Keratinocyte (primary cell): Measurements from ENCODE around the gene HAP1. TPM values are rescaled to one million over a fixed set of nuclear protein-coding genes. Genes with fewer than 3 reads are reported as not detected.

Experiments
- DNase-seq: peaks from one replicate; pipeline ENCODE4 v3.0.0-alpha.2; 2011; ENCODE audit warnings: low read depth, missing footprints, low spot score
- FAIRE-seq: peaks from 2 replicates; lab custom pipeline; 2011; peaks lifted over from hg19 to GRCh38; lab: Jason Lieb, UNC
- H2AFZ ChIP-seq: 2 replicates; pipeline ENCODE4 v1.6.0; 2012; ENCODE audit warnings: low read length, control low read depth, inconsistent platforms; ENCODE audit not compliant: control insufficient read depth
- H3K27ac ChIP-seq: 2 replicates; pipeline ENCODE4 v1.5.1; 2011; ENCODE audit warnings: low read length; ENCODE audit not compliant: control insufficient read depth, insufficient read depth
- H3K27me3 ChIP-seq: 3 replicates; pipeline ENCODE4 v1.6.0; 2011; ENCODE audit warnings: low read length; ENCODE audit not compliant: control insufficient read depth, insufficient read depth; ENCODE audit errors: extremely low read depth
- H3K36me3 ChIP-seq, 2 experiments: 2 replicates in 1 of 2; 3 replicates in 1 of 2; pipeline ENCODE4 v1.5.1; 2011; ENCODE audit warnings: low read length in 2 of 2, mild to moderate bottlenecking in 1 of 2; ENCODE audit not compliant: control insufficient read depth in 2 of 2, insufficient read depth in 2 of 2; ENCODE audit errors: extremely low read depth in 1 of 2
- H3K4me1 ChIP-seq: 3 replicates; pipeline ENCODE4 v1.5.1; 2011; ENCODE audit warnings: low read length; ENCODE audit not compliant: control insufficient read depth, insufficient read depth; ENCODE audit errors: extremely low read depth
- H3K4me2 ChIP-seq: 3 replicates; pipeline ENCODE4 v1.6.0; 2011; ENCODE audit warnings: low read depth, low read length; ENCODE audit not compliant: control insufficient read depth, insufficient read depth; ENCODE audit errors: extremely low read depth
- H3K4me3 ChIP-seq, 3 experiments: fragments of 200-600 bp in 1 of 3; sonication (generic) in 1 of 3; 2 replicates in 2 of 3; 3 replicates in 1 of 3; pipeline ENCODE4 v1.5.1; 2011 to 2016; ENCODE audit warnings: low read length in 3 of 3, mild to moderate bottlenecking in 3 of 3, control low read depth in 2 of 3, inconsistent platforms in 1 of 3, low read depth in 1 of 3, mixed read lengths in 1 of 3, mixed run types in 1 of 3, moderate library complexity in 1 of 3; ENCODE audit not compliant: control insufficient read depth in 2 of 3, insufficient read depth in 2 of 3; ENCODE audit errors: extremely low read depth in 1 of 3
- H3K79me2 ChIP-seq: 2 replicates; pipeline ENCODE4 v1.6.0; 2012; ENCODE audit warnings: low read length; ENCODE audit not compliant: control insufficient read depth, insufficient read depth
- H3K9ac ChIP-seq: 3 replicates; pipeline ENCODE4 v1.6.0; 2011; ENCODE audit warnings: low read length; ENCODE audit not compliant: control insufficient read depth, insufficient read depth; ENCODE audit errors: extremely low read depth
- H3K9me1 ChIP-seq: 3 replicates; pipeline ENCODE4 v1.6.0; 2011; ENCODE audit warnings: low read length; ENCODE audit not compliant: control insufficient read depth, insufficient read depth; ENCODE audit errors: extremely low read depth
- H3K9me3 ChIP-seq: 2 replicates; pipeline ENCODE4 v1.5.1; 2012; ENCODE audit warnings: low read depth, low read length; ENCODE audit not compliant: control insufficient read depth
- H4K20me1 ChIP-seq: 3 replicates; pipeline ENCODE4 v1.6.0; 2011; ENCODE audit warnings: low read length; ENCODE audit not compliant: control insufficient read depth, insufficient read depth; ENCODE audit errors: extremely low read depth
- CTCF ChIP-seq, 3 experiments: IDR thresholded peaks in 1 of 3; conservative IDR thresholded peaks in 1 of 3; optimal IDR thresholded peaks in 1 of 3; 2 replicates in 2 of 3; 3 replicates in 1 of 3; pipeline versions ENCODE3 to v1.5.1; 2011; ENCODE audit warnings: low read length in 3 of 3, mild to moderate bottlenecking in 3 of 3, moderate library complexity in 2 of 3, control low read depth in 1 of 3, inconsistent platforms in 1 of 3; ENCODE audit not compliant: insufficient read depth in 2 of 3; ENCODE audit errors: extremely low read depth in 1 of 3
- EZH2 ChIP-seq: IDR thresholded peaks from one replicate; pipeline ENCODE4 v1.6.1; 2012; ENCODE audit warnings: inconsistent platforms, mild to moderate bottlenecking, low read length, moderate library complexity
- dilution Hi-C: fragments of 300-500 bp; cut with MboI; formaldehyde crosslinking; loops from one replicate; pipeline ENCODE4 v1.7.0; 2020; ENCODE audit warnings: low sequenced_read_pairs; ENCODE audit not compliant: extremely low pct_ligation_motif_present
- polyA plus RNA-seq, 5 experiments: library from polyadenylated mRNA; depleted of rRNA in 3 of 5; stranded (reverse) in 3 of 5; stranded (forward) in 1 of 5; unstranded in 1 of 5; fragments of >200 nt; gene quantifications; 1 replicate in 1 of 5; 2 replicates in 3 of 5; 3 replicates in 1 of 5; pipeline versions ENCODE4 v1.2.1 to v1.2.3, GENCODE V29; 2011 to 2012; ENCODE audit warnings: missing spikeins in 2 of 5, low read depth in 1 of 5, low replicate concordance in 1 of 5

Gene HAP1
- polyA plus RNA-seq, 1 donor (not counting 4 experiments of a cell fraction or from before 2014, with no cell fraction given) = 1.6 TPM

GRCh38 chr17:41710472-41711090 lies 23.9 kb downstream of the HAP1 start:
- H3K4me2 ChIP-seq = no peak overlapping the region
- H3K27me3 ChIP-seq = no peaks in the 10 kb centered on the region
- no peaks in the 10 kb centered on the region for H4K20me1 ChIP-seq
- no peak overlapping the region for H3K9ac ChIP-seq
- no peaks in the 10 kb centered on the region for H3K9me1 ChIP-seq
- FAIRE-seq (no peak), DNase-seq (no peak)
- H2AFZ ChIP-seq = no peak overlapping the region
- H3K4me1 ChIP-seq = peaks cover 11% of the 10 kb centered on the region
- H3K36me3 ChIP-seq = no peaks in the 10 kb centered on the region
- H3K9me3 ChIP-seq = no peaks in the 10 kb centered on the region
- TF ChIP-seq CTCF (optimal IDR thresholded peaks at IDR 0.05 in 1 of 3, IDR thresholded peaks at IDR 0.05 in 1 of 3, conservative IDR thresholded peaks at IDR 0.05 in 1 of 3; ENCODE audit: extremely low read depth in 1 of 3, insufficient read depth in 2 of 3, low read length in 3 of 3) (no peak), EZH2 (no peak)
- dilution Hi-C loops = no loop called here
- no peak overlapping the region for H3K4me3 ChIP-seq
- H3K27ac ChIP-seq = no peak overlapping the region
- no peaks in the 10 kb centered on the region for H3K79me2 ChIP-seq

GRCh38 chr17:41707803-41708669 lies 26.4 kb downstream of the HAP1 start:
- Histone ChIP-seq H3K27ac (no peak overlapping the region), H3K4me2 (no peak overlapping the region), H3K79me2 (no peaks in the 10 kb centered on the region), H3K4me3 (no peak overlapping the region), H3K36me3 (no peaks in the 10 kb centered on the region), H3K4me1 (peaks cover 11% of the 10 kb centered on the region), H3K9ac (no peak overlapping the region), H2AFZ (no peak overlapping the region), H3K27me3 (no peaks in the 10 kb centered on the region), H3K9me1 (no peaks in the 10 kb centered on the region), H4K20me1 (no peaks in the 10 kb centered on the region), H3K9me3 (no peaks in the 10 kb centered on the region)
- DNase-seq (no peak), FAIRE-seq (no peak)
- no peak for TF ChIP-seq EZH2
- dilution Hi-C loops = no loop called here
